GM13977 (cell line): ENCODE data around the gene SOS1.
"Not testable (repeated sequence)": the region's sequence is repeated elsewhere in the genome, so short reads cannot be mapped to it uniquely, and the experiment has no call there.

ENCODE experiments used
- DNase-seq: peaks from one replicate; pipeline ENCODE4 v3.0.0; 2012; ENCODE audit warnings: low spot score
- in situ Hi-C: fragments of 300-500 bp; cut with MboI; formaldehyde crosslinking; loops from one replicate; pipeline ENCODE4 v1.12.0; 2022; ENCODE audit warnings: low sequenced_read_pairs, low pct_unique_long_range_greater_than_20kb, mixed read lengths, inconsistent platforms; ENCODE audit not compliant: unreplicated experiment
- TF ChIP-seq, protein P1 (sequence below): IDR thresholded peaks from 2 replicates; pipeline ENCODE4 v1.5.1; 2012; ENCODE audit warnings: mild to moderate bottlenecking, control low read depth; ENCODE audit not compliant: insufficient read depth; ENCODE audit errors: extremely low read depth, missing control alignments

Gene SOS1

DNA sequence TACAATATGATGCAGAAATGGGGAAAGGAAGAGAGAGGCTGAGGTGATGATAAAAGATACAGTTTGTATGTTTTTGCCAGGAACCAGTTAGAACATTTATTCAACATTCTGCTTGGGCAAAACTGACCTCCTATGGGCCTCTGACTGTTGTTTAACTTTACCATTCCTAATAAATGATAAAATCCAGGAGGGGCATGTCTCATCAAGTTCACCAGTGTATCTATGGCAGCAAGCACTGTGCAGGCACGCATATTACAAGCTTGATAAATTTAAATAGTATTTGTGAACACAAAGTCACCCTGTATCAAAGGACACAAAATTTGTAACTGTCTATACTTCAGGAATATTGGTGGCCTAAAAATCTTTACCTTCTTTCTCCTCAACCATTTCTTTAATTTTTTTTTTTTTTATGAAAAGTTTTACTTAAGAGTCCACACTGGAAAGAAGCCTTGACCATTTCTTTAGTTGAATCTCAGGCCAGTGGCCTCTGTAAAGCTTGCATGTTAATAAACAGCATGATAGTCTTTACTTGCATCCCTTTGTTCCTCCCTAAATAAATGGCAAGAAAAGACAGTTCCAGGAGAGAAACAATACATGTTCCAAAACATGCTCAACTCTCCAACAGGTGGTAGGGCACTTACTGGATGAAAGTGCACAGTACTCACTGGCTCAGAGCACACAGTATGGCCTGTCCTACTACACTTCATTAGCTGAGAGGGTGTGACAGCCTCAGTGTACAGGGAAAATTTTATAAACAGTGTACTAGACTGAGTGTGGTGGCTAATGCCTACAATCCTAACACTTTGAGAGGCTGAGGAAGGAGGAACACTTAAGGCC lies 52.3 kb downstream of the SOS1 start:
- DNase-seq = no peak
- TF ChIP-seq, protein P1, sequence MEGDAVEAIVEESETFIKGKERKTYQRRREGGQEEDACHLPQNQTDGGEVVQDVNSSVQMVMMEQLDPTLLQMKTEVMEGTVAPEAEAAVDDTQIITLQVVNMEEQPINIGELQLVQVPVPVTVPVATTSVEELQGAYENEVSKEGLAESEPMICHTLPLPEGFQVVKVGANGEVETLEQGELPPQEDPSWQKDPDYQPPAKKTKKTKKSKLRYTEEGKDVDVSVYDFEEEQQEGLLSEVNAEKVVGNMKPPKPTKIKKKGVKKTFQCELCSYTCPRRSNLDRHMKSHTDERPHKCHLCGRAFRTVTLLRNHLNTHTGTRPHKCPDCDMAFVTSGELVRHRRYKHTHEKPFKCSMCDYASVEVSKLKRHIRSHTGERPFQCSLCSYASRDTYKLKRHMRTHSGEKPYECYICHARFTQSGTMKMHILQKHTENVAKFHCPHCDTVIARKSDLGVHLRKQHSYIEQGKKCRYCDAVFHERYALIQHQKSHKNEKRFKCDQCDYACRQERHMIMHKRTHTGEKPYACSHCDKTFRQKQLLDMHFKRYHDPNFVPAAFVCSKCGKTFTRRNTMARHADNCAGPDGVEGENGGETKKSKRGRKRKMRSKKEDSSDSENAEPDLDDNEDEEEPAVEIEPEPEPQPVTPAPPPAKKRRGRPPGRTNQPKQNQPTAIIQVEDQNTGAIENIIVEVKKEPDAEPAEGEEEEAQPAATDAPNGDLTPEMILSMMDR = no peak
- in situ Hi-C loops = loop anchor here (10.0 kb wide), 1 partner anchor 156 kb away; no protein-coding TSS in a partner anchor

DNA sequence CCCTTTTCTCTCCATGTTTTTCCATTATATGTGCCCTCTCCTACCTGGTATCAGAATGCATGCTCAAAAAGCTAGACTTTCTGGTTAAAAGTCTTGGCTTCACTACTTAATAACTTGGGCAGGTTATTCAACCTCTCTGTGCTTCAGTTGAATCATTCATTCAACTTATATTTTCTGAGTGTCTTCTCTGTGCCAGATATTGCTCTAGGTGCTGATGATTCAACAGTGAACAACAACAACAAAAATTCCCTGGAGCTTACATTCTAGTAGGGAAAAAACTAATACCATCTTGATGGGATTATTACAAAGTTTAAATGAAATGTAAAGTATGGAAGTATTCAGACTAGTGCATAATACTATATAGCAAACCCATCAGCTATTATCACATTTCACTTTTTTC lies 55.2 kb downstream of the SOS1 start:
- TF ChIP-seq, protein P1 = no peak
- no peak for DNase-seq
- in situ Hi-C loops = loop anchor here (10.0 kb wide), 1 partner anchor 159 kb away; no protein-coding TSS in a partner anchor

DNA sequence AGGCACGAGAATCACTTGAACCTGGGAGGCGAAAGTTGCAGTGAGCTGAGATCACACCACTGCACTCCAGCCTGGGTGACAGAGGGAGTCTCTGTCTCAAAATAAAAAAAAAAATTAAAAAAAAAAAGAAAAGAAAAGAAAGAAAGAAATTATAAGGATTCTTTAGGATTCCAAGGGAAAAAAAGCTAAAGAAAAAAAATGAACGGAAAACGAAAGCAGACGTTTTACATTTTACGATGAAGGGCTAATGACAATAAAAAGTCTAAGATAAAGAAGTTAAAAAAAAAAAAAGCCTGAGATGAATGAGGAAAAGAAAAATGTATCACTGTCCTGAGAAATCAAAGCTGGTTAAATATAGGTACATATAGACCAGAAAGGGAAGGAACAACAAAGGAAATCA lies 58.5 kb downstream of the SOS1 start:
- no peak for DNase-seq
- in situ Hi-C loops = loop anchor here (10.0 kb wide), 1 partner anchor 162 kb away; no protein-coding TSS in a partner anchor
- TF ChIP-seq, protein P1 = no peak

DNA sequence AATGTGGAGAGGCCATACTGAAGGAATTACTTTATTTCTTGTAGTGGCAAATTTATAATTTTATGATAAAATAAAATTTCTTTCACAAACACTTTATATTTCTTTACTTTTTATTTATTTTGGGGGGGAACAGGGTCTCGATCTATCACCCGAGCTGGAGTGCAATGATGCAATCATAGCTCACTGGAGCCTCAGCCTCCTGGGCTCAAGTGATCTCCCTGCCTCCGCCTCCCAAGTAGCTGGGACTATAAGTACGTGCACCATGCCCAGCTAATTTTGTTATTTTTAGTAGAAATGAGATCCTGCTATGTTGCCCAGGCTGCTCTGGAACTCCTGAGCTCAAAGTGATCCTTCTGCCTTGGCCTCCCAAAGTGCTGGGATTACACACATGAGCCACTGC lies 59.6 kb downstream of the SOS1 start:
- TF ChIP-seq, protein P1 = no peak
- in situ Hi-C loops = loop anchor here (10.0 kb wide), 1 partner anchor 164 kb away; no protein-coding TSS in a partner anchor
- no peak for DNase-seq

DNA sequence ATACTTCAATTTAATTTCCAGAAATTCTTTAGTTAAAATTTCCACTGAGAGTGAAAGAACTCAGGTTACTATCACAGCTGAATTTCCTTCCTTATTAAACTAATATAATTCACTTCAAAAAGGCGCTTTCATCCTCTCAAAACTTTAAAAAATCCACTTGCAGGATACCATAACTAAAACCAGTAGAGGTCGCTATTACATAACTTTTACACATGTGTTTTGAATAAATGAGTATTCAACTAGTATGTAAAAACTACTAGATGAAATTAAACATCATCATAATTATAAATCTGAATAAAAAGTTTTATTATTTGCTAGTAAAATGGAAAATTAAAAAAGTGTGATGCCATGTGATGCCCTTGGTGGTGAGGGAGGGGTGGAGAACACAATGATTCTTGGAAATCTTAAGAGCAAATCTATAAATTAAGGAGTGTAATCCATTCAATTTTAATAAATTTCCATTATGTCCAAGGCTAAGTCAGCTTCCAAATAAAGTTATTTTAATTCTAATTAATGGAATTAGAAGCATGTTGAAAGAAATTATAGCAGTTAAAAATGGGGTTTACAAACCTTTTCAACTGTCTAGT lies 61.4 kb downstream of the SOS1 start:
- peak; percentile 29 for DNase-seq
- in situ Hi-C loops = no loop called here
- TF ChIP-seq, protein P1 = peak; percentile 62

DNA sequence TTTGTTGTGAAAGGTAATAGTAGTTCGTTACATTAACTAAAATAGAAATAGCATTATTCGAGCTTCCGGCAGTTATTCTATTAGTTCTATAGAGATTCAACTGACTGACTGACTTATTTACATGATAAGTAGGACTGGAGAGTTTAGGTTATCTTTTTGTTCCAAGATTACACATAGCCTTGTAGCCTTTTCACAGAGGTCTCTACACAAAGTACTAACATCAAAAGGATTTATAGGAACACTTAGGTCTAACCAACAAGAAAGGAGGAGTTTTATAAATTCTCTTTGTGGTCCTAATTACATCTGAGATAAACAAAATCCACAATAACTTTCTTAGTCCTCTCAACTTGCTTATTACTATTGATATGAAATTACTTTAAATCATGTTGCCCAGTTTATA lies 62.8 kb downstream of the SOS1 start:
- DNase-seq = no peak
- TF ChIP-seq, protein P1 = no peak
- in situ Hi-C loops = no loop called here

DNA sequence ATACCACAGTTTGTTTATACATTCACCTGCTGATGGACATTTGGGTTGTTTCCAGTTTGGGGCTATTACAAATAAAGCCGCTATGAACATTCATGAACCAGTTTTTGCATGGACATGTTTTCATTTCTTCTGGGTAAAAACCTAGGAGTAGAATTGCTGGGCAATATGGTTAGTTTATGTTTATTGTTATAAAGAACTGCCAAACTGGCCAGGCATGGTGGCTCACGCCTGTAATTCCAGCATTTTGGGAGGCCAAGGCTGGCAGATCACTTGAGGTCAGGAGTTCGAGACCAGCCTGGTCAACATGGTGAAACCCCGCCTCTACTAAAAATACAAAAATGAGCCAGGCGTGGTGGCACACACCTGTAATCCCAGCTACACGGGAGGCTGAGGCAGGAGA lies 68.2 kb downstream of the SOS1 start:
- in situ Hi-C loops, DNase-seq: not testable (repeated sequence)
